ENCODE measurements around the gene ERBB4. TPM values are rescaled to one million over a fixed set of nuclear protein-coding genes. Genes with fewer than 3 reads are reported as not detected.

Gene ERBB4
- total and polyA plus RNA-seq, 10 of the 15 experiments (the other 5 are each of a cell fraction or from before 2014, with no cell fraction given), result under 0.01 to 0.23 (median 0.01) TPM; not detected in 4

- no peak for TF ChIP-seq ZNF592 (IDR thresholded peaks at IDR 0.05)
- TF ChIP-seq JUND (IDR thresholded peaks at IDR 0.05; ENCODE audit: low read depth, low read length), result no peak
- TF ChIP-seq SMAD1 (IDR thresholded peaks at IDR 0.05; ENCODE audit: low read depth, partially characterized antibody), result no peak
- TF ChIP-seq KAT2A (conservative IDR thresholded peaks at IDR 0.05; ENCODE audit: control insufficient read depth, low read depth, low read length), result no peak
- no peak for TF ChIP-seq STAT3 (IDR thresholded peaks at IDR 0.05; ENCODE audit: low read depth, low read length)
- no peak for TF ChIP-seq CHD4 (IDR thresholded peaks at IDR 0.05)
- no peak for TF ChIP-seq TAF1 (IDR thresholded peaks at IDR 0.05; ENCODE audit: borderline replicate concordance, low read depth, low read length)
- no peak for TF ChIP-seq ZNF384 (IDR thresholded peaks at IDR 0.05; ENCODE audit: borderline replicate concordance, low read depth, low read length)
Observed at GRCh38 chr2:211328126-211328525, 1210.5 kb downstream of the ERBB4 start (continued).

Small RNA genes lying within 50 kb of the gene (microRNA-seq; reads per million reads assigned to microRNA genes)
- gene MIR548F2, result not detected

Small RNA genes lying within 50 kb of the gene (small RNA-seq; reads per million reads assigned to genes)
- gene MIR548F2, result not detected
- 0.12 reads per million for gene RNA5SP119
